NB4 (cell line): ENCODE results near the gene KIF23.

ENCODE experiments used
- DNase-seq: peaks from one replicate; pipeline ENCODE4 v3.0.0; 2010; ENCODE audit warnings: low read depth
- H3K4me3 ChIP-seq: one replicate; pipeline ENCODE4 v1.5.1; 2011; ENCODE audit warnings: mild to moderate bottlenecking, low read depth, low read length, moderate library complexity
- CTCF ChIP-seq: IDR thresholded peaks from one replicate; pipeline ENCODE4 v1.5.1; 2012; ENCODE audit warnings: low read depth, low read length
- MAX ChIP-seq: IDR thresholded peaks from 2 replicates; pipeline ENCODE4 v1.6.1; 2011; ENCODE audit warnings: low read depth, low read length
- MYC ChIP-seq: IDR thresholded peaks from 2 replicates; pipeline ENCODE4 v1.6.1; 2011; ENCODE audit warnings: low read depth, low read length
- POLR2A ChIP-seq: IDR thresholded peaks from 2 replicates; pipeline ENCODE4 v1.6.1; 2011; ENCODE audit warnings: mild to moderate bottlenecking; ENCODE audit not compliant: insufficient read length; ENCODE audit errors: extremely low read depth

KIF23 gene

DNA sequence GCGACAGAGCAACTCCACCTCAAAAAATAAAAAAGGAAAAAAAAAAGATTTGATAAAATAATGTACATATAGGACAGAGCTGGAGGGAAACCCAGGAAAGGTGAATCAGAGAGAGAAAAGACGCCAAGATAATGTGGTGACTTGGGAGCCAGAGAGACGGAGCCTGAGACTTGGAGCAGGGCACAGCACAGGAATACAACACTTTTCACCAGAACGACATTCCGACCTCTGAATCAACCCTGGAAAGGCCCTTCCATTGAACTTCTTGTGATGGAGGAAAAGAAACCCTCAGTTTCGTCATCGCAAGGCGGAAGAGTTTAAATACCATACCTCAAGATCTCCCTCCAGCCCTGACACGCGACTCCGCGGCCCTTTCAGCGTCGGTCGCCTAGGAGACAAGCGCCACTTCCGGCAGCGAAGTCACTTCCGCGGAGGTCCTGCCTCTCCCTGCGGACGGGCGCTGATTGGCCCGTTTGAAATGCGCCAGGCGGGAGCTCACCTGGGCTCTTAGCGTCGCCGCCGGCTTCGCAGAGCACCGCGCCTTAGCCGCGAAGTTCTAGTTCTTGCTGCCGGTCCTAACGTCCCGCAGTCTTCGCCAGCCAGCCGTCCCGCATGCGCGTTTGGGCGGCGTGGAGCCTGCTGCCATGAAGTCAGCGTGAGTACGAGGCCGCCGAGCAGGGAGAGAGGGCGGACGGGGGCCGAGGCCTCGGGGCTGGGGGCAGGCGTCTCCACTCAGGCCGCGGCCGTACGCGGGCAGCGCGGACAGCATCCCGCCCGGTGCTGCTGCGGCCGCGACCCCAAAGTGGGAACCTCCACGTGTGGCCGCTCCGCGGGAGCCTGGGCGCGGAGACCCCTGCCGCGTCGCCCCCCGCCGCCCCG lies at the start of gene KIF23:
TSS of gene KIF23 (plus strand) at position 528 of the 879 bp plus-strand sequence. CDS start at position 645, 117 bp downstream.
- peak within 1 kb of the TSS; percentile 85 for H3K4me3 ChIP-seq
- TF ChIP-seq MYC (peak; percentile 90), POLR2A (peak; percentile 53), CTCF (no peak), MAX (peak; percentile 91)
- peak; percentile 95 for DNase-seq

GRCh38 chr15:69367236-69367635 lies 46.9 kb upstream of the KIF23 start:
- no peak for TF ChIP-seq CTCF
- TF ChIP-seq MAX: no peak
- TF ChIP-seq POLR2A: no peak
- no peak for TF ChIP-seq MYC
- DNase-seq: no peak
- no peak overlapping the region for H3K4me3 ChIP-seq

DNA sequence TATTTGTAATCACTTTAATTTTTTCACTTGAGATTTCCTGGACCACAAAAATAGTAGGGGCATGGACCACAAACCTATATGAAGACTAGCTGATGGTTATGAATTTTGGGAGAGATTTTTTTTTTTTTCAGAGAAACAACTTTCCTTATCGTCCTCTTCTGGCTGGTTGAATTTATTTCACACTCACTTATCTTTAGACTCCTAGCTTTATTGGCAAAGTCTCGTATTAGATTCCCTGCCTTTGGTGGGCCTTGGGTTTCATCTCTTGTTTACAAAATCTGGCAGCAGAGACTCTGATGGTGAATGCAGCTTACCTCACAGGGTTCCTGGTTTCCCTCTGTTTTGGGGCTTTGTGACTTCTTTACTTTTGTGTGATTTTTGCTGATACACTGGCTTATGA lies 44.5 kb upstream of the KIF23 start:
- no peak overlapping the region for H3K4me3 ChIP-seq
- no peak for TF ChIP-seq MYC
- TF ChIP-seq CTCF: no peak
- TF ChIP-seq MAX: no peak
- TF ChIP-seq POLR2A: no peak
- no peak for DNase-seq

DNA sequence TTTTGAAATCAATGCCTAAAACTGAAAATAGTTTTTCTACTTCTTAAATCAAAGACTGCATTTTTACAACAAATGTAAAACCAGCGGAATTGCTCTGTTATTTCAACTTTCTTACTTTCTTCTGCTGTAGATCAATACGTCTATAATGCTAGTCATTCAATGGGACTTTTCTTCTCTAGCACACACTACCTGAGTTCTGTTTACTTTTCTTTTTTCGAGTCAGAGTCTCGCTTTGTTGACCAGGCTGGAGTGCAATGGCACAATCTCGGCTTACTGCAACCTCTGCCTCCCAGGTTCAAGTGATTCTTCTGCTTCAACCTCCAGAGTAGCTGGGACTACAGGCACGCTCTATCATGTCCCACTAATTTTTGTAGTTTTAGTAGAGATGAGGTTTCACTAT lies 40.7 kb upstream of the KIF23 start:
- H3K4me3 ChIP-seq: no peak overlapping the region
- TF ChIP-seq MAX (no peak), MYC (no peak), POLR2A (no peak), CTCF (no peak)
- no peak for DNase-seq

GRCh38 chr15:69375151-69375790 lies 38.9 kb upstream of the KIF23 start:
- no peak for DNase-seq
- no peak for TF ChIP-seq POLR2A
- TF ChIP-seq MAX: no peak
- TF ChIP-seq MYC: no peak
- no peak for TF ChIP-seq CTCF
- H3K4me3 ChIP-seq: no peak overlapping the region
